SK-N-SH treated with all-trans-retinoic acid at 6 μM for 48 hours (cell line): ENCODE measurements around the gene BOD1L1.

Experiments
- CSDC2 ChIP-seq: fragments of 250-450 bp; sonication (Bioruptor Pico); IDR thresholded peaks from 2 replicates; pipeline ENCODE4 v1.5.0; 2020; ENCODE audit warnings: mild to moderate bottlenecking, moderate library complexity
- TF ChIP-seq, protein P1 (sequence below): fragments of 250-450 bp; sonication (Bioruptor Pico); IDR thresholded peaks from 2 replicates; pipeline ENCODE4 v1.5.1; 2020; ENCODE audit warnings: low read depth, mild to moderate bottlenecking, moderate library complexity
- TF ChIP-seq, protein P2 (sequence below): fragments of 250-450 bp; sonication (Bioruptor Pico); IDR thresholded peaks from 2 replicates; pipeline ENCODE4 v1.5.1; 2021; ENCODE audit warnings: mild to moderate bottlenecking, moderate library complexity
- TF ChIP-seq, protein P3 (sequence below): fragments of 250-450 bp; sonication (Bioruptor Pico); IDR thresholded peaks from 2 replicates; pipeline ENCODE4 v1.8.0; 2021; ENCODE audit warnings: low read depth, mild to moderate bottlenecking, moderate library complexity, borderline replicate concordance
- TF ChIP-seq, protein P4 (sequence below): fragments of 250-450 bp; sonication (Bioruptor Pico); IDR thresholded peaks from 2 replicates; pipeline ENCODE4 v1.5.0; 2020; ENCODE audit warnings: mild to moderate bottlenecking, moderate library complexity

DNA sequence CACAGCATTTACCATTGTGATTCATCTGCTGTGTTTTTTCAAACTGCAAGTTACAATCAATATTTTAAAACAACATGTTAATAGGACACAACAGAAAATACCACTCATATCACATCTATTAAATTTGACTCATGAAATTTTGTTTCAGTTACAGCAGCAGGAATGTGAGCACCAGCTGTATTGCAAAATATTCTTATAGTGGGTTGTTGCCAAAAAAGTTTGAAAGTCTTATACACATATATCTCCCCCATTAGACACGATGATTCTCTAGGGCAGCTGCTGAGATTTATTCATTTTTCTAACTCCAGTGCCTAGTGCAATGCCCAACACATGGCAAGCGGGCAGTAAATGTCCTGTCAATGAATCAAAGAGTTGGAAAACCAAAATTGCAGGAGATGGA, 56.6 kb downstream of the BOD1L1 start:
- TF ChIP-seq, protein P1, sequence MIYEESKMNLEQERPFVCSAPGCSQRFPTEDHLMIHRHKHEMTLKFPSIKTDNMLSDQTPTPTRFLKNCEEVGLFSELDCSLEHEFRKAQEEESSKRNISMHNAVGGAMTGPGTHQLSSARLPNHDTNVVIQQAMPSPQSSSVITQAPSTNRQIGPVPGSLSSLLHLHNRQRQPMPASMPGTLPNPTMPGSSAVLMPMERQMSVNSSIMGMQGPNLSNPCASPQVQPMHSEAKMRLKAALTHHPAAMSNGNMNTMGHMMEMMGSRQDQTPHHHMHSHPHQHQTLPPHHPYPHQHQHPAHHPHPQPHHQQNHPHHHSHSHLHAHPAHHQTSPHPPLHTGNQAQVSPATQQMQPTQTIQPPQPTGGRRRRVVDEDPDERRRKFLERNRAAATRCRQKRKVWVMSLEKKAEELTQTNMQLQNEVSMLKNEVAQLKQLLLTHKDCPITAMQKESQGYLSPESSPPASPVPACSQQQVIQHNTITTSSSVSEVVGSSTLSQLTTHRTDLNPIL = no peak
- TF ChIP-seq, protein P2, sequence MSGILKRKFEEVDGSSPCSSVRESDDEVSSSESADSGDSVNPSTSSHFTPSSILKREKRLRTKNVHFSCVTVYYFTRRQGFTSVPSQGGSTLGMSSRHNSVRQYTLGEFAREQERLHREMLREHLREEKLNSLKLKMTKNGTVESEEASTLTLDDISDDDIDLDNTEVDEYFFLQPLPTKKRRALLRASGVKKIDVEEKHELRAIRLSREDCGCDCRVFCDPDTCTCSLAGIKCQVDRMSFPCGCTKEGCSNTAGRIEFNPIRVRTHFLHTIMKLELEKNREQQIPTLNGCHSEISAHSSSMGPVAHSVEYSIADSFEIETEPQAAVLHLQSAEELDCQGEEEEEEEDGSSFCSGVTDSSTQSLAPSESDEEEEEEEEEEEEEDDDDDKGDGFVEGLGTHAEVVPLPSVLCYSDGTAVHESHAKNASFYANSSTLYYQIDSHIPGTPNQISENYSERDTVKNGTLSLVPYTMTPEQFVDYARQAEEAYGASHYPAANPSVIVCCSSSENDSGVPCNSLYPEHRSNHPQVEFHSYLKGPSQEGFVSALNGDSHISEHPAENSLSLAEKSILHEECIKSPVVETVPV = no peak
- TF ChIP-seq CSDC2 (CRISPR knock-in tag) = no peak
- TF ChIP-seq, protein P3, sequence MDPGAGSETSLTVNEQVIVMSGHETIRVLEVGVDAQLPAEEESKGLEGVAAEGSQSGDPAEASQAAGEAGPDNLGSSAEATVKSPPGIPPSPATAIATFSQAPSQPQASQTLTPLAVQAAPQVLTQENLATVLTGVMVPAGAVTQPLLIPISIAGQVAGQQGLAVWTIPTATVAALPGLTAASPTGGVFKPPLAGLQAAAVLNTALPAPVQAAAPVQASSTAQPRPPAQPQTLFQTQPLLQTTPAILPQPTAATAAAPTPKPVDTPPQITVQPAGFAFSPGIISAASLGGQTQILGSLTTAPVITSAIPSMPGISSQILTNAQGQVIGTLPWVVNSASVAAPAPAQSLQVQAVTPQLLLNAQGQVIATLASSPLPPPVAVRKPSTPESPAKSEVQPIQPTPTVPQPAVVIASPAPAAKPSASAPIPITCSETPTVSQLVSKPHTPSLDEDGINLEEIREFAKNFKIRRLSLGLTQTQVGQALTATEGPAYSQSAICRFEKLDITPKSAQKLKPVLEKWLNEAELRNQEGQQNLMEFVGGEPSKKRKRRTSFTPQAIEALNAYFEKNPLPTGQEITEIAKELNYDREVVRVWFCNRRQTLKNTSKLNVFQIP (CRISPR knock-in tag) = no peak
- TF ChIP-seq, protein P4, sequence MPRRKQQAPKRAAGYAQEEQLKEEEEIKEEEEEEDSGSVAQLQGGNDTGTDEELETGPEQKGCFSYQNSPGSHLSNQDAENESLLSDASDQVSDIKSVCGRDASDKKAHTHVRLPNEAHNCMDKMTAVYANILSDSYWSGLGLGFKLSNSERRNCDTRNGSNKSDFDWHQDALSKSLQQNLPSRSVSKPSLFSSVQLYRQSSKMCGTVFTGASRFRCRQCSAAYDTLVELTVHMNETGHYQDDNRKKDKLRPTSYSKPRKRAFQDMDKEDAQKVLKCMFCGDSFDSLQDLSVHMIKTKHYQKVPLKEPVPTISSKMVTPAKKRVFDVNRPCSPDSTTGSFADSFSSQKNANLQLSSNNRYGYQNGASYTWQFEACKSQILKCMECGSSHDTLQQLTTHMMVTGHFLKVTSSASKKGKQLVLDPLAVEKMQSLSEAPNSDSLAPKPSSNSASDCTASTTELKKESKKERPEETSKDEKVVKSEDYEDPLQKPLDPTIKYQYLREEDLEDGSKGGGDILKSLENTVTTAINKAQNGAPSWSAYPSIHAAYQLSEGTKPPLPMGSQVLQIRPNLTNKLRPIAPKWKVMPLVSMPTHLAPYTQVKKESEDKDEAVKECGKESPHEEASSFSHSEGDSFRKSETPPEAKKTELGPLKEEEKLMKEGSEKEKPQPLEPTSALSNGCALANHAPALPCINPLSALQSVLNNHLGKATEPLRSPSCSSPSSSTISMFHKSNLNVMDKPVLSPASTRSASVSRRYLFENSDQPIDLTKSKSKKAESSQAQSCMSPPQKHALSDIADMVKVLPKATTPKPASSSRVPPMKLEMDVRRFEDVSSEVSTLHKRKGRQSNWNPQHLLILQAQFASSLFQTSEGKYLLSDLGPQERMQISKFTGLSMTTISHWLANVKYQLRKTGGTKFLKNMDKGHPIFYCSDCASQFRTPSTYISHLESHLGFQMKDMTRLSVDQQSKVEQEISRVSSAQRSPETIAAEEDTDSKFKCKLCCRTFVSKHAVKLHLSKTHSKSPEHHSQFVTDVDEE (CRISPR knock-in tag) = no peak
